HG03066 (cell line): ENCODE measurements around the gene GRIK1.

Experiments
- ATAC-seq: cut with Tn5 transposase; IDR thresholded peaks from one replicate; pipeline ENCODE4 v1.9.1; 2021; ENCODE audit warnings: low read depth; ENCODE audit not compliant: unreplicated experiment

GRIK1 gene

GRCh38 chr21:29793712-29794111 lies 146.1 kb downstream of the GRIK1 start:
- ATAC-seq: no peak

DNA sequence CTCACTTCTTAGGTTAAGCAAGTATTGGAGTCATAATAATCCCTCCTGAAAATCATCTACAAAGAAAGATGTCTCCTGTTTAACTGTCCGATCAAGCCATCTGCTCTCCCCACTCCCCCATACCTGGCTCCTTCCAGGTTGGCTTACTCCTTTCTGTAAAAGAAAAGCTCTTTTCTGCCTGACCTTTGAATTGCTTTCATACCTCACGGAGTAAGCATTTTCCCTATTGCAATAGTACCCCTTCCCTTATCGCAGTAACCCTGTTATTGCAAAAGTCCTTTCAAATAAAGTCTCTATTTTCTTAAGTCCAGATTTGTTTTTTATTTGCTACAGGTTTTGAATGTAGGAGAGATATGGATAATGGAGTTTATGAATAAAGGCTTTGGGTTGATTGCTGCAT lies 150.4 kb downstream of the GRIK1 start:
- ATAC-seq: no peak

GRCh38 chr21:29788752-29789151 lies 151.0 kb downstream of the GRIK1 start:
- ATAC-seq: no peak

DNA sequence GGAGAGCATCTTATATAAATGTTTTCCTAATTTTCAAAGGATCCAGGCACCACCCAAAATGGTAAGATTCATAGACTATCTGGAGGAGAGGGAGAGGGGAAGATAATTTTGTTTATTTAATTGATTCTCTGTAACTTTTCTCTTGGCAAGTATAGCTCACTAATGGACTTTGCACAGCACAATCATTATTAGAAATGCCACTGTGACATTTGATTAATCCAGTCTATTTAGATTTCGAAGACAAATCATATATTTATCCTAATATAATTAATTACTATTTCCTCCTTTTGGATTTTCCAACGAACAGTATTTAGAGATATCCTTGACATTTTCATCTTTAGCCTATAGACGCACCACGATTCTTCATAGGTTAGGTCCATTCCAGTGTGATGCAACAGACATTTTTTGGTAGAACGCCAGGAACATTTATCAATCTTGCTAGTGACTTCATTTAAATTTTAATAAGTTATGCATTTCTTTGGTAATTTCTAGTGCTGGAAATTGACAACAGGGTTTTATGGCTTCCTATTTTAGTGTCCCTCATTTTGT lies 152.4 kb downstream of the GRIK1 start:
- no peak for ATAC-seq

GRCh38 chr21:29786496-29787360 lies 153.1 kb downstream of the GRIK1 start:
- no peak for ATAC-seq

DNA sequence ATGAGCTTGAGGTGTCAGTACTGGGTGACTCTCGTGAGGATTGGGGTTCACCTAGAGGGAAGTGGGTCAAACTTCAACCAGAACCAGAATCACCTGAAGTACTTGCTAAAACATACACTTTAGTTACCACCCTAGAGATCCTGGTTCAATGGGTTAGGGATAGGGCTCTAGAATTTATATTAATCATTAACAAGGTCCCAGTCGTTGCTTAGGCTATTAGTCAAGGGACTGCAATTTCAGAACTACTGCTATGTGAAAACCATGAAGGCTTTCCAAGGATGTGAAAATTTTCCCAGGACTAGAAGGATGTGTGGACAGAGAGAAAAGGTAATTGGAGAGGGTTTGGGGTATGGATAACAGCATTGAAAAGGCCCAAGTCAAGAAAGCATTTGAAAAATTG lies 162.6 kb downstream of the GRIK1 start:
- ATAC-seq: no peak

DNA sequence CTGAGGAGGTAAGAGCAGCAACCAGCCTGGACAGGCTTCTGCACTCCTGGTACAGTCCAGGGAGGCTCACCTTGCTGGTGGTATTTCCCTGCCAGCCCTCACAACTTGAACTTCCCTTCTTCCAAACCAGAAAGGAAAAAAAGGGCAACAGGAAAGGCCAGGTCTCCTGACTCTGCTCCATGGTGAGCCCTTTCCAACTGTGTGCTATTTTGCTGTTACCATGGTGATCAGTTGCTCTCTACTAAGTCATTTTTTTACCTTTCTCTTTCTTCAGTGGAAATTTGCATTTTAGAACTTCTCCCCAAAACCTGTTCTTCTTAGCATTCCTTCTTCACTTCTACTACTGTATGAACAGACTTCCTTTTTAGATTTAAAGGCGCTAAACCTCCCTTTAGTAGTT lies 164.3 kb downstream of the GRIK1 start:
- ATAC-seq: no peak

DNA sequence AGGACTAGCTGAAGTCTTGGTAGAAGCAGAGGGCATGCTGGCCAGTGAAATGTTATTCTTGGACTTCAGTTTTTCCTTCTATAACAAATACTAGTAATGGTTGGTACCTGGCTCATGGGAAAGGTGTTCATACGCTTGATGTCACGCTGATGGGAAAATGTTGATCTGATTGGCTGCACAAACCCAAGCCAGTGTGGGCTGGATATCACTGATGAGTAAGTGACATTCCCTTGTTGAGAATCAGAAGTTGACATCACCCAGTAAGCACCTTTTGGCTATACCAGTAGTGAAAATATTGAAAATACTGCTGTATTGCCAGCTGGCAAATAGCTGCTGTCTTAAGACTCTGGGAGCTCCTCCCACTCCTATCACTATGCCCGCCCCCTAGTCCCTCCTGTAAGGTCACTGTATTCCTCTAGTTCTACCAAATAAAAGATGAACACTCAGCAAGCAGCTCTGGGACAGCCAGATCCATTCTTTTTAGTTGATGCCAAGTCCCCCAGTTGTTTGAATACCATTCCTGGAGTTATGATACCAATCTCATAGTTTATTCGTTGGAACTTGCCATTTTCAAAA lies 168.2 kb downstream of the GRIK1 start:
- ATAC-seq: no peak

DNA sequence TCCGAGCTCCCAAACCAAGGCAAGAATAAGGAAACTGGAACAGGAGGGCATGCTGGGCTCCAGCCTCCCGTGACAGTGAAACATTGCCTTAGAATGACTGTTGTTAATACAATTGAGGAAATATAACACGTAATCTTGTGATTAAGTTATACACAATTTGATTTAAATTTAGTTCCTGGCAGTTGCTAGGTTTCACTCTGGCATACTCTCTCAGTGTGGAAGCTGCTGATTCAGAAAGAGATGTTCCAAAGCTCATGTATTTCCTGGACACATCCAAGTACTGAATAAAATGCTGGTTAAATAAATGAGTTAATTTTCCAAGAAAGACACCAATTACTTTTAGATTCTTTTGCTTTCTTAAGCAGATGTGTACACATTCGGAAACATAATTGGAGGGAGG lies 176.1 kb downstream of the GRIK1 start:
- ATAC-seq: no peak

DNA sequence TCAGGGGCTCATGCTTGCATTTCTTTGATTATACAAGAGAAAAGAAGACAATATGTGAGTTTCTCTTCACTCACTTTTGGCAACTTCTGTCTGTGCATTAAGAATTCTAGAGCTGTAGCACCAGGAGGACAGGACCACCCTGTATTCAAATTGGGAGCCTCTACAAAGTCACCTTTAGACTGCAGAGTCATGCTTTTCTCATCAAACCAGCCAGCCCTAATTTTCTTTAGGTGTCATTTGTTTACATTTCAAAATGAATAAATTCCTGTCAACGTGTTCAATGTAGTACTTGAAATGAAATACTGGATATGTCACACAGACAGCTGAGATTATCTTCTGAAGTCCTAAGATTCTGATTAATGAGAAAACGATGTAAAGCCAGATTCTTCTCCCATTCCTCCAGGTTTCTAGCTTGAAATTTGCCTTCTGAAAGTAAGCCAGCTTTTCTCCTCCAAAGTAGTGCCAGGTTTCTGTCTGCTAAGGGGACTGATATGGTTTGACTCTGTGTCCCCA lies 177.2 kb downstream of the GRIK1 start:
- no peak for ATAC-seq

DNA sequence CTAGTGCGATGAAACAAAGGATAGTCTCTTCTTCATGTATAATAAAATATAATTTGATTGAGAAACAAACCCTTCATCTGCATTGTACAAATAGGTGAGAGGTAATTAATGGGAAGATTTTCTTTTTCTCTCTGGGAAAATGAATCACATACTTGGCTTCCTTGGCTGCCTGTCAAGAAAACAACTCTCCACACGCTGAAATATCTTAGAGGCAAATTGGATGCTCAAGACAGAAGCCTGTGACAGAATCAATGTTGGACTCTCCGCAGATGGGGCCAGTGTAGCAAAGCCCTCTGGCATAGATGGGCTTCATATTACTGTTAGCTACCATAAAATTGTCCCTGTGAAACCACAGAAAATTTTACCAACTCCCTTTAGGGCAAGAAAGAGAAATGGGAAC lies 186.6 kb downstream of the GRIK1 start:
- ATAC-seq: no peak

DNA sequence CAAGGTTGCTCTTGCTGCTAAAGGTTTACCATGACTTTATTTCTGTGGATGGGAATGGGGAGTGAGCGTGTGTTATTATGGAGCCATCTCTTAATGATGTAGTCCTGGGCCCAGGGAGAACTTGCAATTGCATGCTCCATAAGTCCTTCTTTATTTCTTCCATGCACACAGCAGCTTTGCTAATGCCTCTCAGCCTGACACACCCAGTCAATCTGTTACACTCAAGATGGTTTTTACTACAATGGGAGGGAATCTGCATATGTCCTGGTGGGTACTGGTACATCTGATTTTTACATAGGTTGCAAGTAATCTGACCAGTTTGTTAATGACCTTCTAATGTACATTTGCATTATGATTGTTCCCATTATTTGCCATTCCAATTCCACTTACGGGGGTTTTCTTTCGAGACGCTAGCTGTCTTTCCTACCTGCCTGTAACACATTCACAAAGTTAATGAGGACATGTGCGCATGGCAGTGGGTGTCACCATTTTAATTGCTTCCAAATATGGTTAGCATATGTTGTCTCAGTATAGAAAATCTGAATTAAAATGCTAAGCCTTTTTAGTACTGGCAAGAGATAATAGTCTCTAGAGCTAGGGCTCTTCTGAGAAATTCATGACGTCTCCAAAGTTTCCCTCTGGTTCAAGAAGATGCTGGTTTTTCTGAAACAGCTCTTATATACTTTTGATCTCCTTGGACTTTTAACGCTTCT lies 188.2 kb downstream of the GRIK1 start:
- ATAC-seq: no peak

DNA sequence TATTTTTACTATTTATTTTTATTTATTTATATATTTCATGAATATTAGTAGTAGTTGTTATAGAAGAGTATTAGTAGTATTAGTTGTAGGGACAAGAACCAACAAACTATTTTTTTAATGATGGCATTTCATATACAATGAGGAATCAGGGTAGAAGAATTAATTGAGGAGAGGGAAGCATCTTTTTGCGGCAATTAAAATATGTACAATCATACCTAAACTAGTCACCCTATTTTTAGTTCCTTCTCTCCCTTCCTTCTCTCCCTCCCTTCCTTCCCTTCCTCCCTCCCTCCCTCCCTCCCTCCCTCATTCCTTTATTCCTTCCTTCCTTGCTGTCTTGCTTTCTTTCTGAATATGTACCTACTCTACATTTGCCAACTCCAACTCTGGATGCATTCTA lies 189.8 kb downstream of the GRIK1 start:
- no peak for ATAC-seq

GRCh38 chr21:29749223-29749622 lies 190.6 kb downstream of the GRIK1 start:
- no peak for ATAC-seq

DNA sequence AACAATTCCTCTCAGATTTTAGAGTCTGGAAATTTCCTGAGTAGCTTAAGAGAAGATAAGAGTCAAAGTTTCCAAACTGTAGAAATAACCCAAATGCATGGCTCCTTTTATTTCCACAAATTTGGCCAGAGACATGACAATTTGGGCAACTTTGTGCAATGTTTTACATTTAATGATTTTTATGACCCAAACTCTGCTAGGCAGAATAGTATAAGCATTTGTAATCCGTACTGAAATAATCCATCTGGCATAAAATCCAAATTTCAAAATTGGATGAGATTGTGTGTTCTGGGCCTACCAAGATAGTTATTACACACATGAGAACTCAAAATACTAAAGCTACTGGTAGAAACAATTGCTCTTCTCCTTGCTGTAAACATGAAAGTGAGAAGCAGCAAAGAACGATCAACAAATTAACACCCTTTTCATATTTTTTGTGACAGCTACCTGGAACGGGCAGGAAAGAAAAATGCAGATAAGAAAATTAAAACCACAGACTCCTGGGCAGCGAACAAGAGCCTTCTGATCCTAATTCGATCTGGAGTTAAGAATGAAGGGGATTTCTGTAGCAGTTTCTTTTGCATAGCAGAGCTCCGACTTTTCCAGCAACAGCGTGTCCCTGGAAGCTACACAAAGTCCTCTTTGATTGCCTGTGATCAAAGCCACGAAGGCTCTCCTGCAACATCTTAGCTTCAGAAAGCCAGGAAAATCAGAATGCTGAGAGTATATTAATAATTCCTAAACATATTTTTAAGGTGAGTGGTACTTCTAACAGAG lies 191.2 kb downstream of the GRIK1 start:
- no peak for ATAC-seq

- no peak for ATAC-seq
Observed at GRCh38 chr21:29741761-29742160, 198.0 kb downstream of the GRIK1 start.

GRCh38 chr21:29739176-29739575 lies 200.6 kb downstream of the GRIK1 start:
- ATAC-seq: no peak

DNA sequence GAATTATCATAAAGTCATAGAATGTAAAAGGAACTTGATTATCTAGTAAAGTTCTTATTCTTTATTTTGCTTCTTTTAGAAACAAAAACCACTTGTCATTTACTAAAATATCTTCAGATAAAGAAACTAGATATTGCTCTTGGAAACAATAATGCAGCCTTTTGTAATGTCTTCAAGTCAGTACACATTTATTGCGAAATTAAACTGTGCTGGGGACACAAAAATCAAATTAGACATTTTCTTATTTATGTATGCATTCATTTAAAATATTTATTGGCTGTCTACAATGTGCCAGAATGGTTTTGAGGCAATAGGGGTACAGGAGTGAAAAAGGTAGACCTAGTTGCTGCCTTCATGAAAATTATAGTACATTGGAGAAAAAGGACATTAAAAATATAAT lies 201.1 kb downstream of the GRIK1 start:
- no peak for ATAC-seq

- ATAC-seq: no peak
Observed at GRCh38 chr21:29737186-29737585, 202.6 kb downstream of the GRIK1 start.

GRCh38 chr21:29730281-29730680 lies 209.5 kb downstream of the GRIK1 start:
- ATAC-seq: no peak
